ENCODE results near the gene NTSR2.

NTSR2 gene

DNA sequence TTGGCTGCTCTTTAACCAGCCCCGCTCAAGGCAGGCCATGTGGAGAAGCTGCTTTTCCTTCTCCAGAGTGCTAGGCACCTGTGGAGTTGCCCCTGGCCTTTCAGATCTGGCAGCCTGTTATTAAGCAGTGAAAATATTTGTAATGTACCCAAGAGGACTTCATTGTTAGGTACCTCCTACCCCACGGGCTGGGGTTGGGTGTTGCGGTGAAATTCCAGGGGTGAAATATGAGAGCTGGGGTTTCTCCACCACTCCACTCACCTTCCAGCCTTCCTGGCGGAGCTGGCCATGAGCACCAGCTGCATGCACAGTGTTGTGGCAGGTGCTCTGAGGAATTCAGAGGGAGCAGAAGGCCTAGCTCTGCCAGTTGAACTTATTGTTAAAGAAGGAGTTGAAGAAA lies 39.1 kb downstream of the NTSR2 start:
- DNase-seq (ENCODE audit: low spot score) (no peak), FAIRE-seq (no peak)

DNA sequence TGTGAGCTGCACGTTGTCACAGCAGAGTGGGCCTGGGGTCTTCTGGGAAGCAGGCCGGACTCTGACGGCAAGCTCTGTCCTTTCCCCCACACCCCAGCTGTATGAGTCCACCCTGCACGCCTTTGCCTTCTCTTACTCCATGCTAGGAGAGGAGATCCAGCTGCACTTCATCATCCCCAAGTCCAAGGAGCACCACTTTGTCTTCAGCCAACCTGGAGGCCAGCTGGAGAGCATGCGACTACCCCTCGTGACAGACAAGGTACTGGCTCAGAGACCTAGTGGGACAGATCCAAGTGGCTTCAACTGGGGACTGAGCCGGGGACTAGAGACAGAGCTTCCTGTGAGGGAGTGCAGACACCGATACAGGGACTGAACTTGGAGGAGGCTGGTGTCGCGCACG lies 40.1 kb downstream of the NTSR2 start:
- no peak for DNase-seq (ENCODE audit: low spot score)
- no peak for FAIRE-seq

DNA sequence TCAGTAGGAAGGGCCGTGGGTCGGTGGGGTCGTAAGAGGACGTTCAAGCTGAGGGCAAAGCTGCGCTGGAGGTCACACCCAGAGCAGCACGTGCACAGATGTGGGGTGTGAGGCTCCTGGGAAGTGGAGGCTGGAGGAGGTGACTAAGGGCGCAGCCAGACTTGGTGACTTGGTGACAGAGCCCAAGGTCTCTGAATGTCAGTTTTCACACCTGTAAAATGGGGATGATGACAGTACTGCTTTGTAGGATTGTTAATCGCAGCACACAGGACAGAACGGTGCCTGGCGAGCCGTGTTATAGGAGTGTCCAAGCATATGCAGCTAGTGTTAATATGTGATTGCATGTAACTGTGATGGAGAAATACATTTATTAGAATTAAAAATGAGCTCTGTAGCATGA lies 40.8 kb downstream of the NTSR2 start:
- FAIRE-seq (no peak), DNase-seq (ENCODE audit: low spot score) (no peak)

DNA sequence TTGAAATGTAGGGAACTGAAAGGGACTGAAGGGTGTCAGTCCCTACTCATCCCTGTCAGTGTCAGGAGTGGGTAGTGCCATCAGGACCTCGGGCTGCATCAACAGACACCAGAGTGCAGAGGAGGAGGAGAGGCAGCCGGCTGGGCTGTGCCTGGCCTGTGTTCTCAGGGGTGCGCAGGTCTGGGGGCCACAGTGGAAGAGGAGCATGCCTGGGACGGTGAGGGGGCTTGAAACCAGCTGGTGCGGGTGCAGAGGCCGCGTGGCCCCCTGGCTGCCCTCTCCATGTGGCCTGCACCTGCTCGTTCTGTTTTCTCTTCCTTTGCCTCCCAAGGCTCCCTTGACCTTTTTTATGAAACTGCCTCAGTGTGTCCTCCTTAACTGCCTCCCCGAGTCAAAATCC lies 41.3 kb downstream of the NTSR2 start:
- no peak for DNase-seq (ENCODE audit: low spot score)
- no peak for FAIRE-seq

DNA sequence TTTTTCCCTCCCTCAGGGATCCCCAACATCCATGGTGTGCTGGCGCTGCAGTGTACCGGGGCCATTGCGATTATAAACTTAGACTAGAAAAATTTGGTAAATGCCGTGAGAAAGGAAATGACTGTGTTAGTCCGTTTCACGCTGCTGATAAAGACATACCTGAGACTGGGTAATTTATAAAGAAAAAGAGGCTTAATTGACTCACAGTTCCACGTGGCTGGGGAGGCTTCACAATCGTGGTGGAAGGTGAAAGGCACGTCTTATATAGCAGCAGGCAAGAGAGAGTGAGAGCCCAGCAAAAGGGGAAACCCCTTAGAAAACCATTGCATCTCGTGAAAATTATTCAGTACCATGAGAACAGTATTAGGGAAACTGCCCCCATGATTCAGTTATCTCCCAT lies 44.3 kb downstream of the NTSR2 start:
- FAIRE-seq: no peak
- DNase-seq (ENCODE audit: low spot score): no peak

DNA sequence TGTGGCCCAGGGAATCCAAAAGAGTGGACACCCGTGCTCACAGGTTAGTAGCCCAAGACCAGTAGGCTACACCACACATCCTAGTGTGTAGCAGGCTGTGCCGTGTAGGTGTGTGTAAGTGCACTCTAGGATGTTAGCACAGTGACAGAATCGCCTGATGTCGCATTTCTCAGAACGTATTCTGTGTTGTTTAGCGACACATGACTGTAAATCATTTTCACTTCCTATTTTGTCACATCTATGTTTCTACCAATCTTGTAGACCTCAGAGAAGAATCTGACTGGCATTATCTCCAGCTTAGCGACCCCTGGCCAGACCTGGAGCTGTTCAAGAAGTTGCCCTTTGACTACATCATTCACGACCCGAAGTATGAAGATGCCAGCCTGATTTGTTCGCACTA lies 45.1 kb downstream of the NTSR2 start:
- FAIRE-seq: no peak
- no peak for DNase-seq (ENCODE audit: low spot score)

DNA sequence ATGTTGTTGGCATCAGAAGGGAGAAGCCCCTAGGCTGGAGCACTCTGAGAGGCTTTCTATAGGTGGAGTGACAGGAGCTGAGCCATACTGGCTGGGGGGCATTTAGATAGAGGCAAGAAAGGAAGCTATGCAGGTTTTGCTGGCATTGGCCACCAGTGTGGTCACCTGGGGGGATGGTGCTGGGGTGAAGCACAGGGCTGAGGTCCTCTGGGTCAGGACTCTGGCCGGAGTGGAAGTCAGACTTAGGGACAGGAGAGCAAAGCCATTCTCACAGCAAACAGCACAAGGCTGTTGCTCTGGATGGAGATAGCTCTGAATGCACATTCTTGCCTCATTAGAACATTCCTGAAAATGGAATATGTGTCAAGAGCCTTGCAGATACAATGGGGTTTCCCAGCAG lies 47.4 kb downstream of the NTSR2 start:
- FAIRE-seq (no peak), DNase-seq (ENCODE audit: low spot score) (no peak)

DNA sequence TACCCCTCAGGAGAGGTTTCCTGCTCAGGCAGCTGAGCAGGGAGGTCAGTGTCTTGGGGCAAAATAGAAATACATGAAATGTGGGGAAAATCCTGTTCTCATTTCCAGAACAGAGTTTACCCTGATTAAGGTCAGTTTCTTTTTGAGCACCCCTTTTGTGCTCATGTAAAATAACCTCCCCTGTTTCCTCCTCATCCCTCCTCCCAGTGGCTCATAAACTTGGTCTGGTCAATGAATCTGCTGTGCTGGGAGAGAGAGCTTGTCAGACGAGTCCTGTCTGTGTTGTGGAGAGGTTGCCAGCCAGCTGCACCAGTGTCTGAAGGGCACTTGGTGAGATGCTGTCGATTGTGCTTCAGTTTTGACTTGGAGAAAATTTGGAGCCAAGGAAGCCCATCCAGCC lies 48.6 kb downstream of the NTSR2 start:
- DNase-seq (ENCODE audit: low spot score): no peak
- no peak for FAIRE-seq

DNA sequence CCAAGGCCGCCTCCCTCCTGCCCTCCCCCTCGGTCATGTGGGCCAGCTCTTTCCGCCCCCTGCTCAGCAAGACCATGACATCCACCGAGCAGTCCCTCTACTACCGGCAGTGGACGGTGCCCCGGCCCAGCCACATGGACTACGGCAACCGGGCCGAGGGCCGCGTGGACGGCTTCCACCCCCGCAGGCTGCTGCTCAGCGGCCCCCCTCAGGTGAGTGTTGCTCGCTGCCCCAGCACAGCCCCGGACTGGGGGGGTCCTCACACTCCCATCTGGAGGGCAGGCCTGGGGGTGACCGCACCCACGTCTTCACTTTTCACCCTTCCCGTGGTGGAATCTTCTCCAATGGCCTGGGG lies 51.3 kb downstream of the NTSR2 start:
- FAIRE-seq: no peak
- no peak for DNase-seq (ENCODE audit: low spot score)

DNA sequence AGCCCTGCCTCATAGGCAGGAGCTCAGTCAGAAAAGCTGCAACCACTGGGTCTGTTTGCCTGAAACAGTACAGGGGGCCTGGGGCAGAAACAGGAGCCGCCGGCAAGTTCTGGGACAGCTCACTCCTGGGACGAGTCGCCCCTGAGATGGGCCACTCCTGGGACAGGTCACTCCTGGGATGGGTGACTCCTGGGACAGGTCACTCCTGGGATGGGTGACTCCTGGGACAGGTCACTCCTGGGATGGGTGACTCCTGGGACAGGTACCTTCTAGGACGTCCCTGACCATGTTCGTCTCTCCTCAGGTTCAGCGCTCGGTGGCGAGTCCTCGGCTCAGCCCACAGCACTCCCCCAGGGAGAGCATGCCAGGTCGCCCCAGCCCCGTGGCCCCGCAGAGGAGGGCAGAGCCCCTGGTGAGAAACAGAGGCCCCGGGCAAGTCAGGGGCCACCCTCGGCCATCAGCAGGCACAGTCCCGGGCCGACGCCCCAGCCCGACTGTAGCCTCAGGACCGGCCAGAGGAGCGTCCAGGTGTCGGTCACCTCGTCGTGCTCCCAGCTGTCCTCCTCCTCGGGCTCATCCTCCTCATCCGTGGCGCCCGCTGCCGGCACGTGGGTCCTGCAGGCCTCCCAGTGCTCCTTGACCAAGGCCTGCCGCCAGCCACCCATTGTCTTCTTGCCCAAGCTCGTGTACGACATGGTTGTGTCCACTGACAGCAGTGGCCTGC lies 51.8 kb downstream of the NTSR2 start:
- no peak for DNase-seq (ENCODE audit: low spot score)
- no peak for FAIRE-seq

DNA sequence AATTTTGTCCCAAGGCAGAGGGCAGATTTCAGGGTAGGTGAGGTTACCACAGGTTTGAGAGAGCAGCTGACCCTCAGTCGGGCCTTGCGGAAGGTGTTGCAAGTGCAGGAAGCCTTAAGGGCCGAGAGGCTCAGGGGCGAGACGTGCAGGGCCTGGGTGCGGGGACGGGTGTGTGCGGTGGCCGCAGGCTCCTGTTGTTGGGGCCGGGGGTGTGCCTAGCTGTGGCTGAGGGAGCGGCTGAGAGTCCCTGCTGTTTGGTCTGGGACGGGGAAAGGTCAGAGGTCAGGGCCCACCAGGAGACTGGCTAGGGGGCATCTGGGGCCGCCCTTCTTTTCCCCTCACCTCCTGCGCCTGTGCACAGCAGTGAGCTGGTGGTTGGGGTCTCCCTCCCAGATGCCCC lies 52.5 kb downstream of the NTSR2 start:
- no peak for DNase-seq (ENCODE audit: low spot score)
- FAIRE-seq: no peak

DNA sequence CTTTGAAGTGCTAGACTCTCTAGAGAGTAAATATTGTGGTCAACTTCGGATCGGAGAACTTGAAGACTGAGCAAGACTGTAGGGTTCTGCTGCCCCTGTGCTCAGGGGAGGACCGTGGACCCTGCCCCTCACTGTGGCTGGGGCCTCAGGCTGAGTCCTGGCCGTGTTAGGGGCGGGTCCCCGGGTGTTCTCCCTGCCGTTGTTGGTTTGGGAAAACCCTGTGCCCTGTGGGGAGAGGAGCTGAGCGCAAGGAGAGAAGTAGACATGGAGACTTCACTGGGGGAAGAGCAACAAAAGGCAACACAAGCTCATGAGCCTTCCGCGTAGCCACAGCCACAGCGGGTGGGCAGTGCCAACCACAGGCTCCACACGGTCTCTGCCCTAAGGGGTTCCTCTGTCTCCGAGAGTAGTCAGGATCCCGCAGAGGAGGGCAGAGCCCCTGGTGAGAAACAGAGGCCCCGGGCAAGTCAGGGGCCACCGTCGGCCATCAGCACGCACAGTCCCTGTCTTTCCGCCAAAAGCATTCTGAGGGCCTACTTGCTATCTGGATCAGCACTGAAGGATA lies 53.1 kb downstream of the NTSR2 start:
- DNase-seq (ENCODE audit: low spot score) (no peak), FAIRE-seq (no peak)

DNA sequence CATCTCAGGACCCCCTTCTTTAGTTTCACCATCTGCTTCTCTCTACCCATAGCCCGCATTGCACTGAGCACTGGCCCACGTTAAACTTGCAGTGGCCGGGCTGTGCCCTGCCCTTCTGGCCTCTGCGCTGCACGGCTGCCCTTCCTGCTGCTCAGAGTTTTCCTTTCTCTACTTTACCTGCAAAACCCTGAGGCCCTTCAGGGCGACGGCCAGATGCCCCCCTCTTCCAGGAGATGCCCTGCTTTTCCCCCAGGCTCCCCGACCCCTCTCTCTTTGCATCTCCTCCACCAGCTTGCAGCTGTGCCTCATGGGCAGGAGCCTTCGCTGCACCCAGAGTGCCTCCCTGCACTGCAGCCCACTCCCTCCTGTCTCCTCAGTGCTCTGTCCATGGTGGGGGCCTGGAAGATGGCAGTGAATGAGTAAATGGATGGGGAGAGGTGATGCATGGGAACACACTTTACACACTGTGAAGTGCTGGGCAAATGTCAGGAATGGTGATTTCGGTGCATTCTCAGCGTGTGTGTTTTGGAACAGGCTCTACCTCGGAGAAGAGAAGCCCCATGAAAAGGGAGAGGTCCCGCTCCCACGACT lies 53.8 kb downstream of the NTSR2 start:
- no peak for FAIRE-seq

DNA sequence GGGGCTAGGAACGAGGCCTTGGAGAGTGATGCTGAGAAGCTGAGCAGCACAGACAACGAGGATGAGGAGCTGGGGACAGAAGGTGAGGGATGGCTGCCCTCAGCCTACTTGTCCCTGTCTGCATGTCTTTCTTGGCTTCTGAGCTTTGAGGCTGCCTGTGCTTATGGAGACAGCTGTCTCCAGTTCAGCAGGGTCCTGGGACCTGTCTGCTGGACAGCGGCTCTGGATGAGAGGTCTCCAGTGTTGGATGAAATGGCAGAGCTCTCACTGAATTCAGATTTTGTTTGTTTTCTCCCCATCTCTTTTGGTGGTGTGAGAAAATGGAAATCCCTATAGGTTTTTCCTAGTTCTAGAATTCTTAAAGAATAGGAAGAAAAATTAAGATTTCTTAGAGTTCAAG lies 54.8 kb downstream of the NTSR2 start:
- DNase-seq (ENCODE audit: low spot score) (no peak), FAIRE-seq (no peak)

More for the DNA sequence above, 53.8 kb downstream of the NTSR2 start:
- no peak for DNase-seq (ENCODE audit: low spot score)

DNA sequence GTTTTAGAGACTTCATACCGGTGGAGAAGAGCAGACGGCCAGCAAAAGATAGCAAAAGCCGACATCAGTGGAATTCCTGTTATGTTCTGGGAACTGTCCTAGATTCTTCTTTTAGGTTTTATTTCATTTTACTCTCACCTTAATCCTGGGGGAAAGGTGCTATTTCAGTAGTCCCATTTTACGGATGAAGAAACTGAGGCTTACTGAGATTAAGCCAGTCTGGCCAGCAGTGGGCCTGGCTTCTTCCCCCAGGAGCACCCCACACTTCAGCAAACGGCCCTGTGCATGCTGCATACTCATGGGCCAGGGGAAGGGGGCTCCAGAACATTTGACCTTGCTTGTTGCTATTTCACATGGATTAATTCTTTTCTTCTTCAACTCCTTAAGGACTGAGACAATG lies 56.7 kb downstream of the NTSR2 start:
- DNase-seq (ENCODE audit: low spot score) (no peak), FAIRE-seq (no peak)

DNA sequence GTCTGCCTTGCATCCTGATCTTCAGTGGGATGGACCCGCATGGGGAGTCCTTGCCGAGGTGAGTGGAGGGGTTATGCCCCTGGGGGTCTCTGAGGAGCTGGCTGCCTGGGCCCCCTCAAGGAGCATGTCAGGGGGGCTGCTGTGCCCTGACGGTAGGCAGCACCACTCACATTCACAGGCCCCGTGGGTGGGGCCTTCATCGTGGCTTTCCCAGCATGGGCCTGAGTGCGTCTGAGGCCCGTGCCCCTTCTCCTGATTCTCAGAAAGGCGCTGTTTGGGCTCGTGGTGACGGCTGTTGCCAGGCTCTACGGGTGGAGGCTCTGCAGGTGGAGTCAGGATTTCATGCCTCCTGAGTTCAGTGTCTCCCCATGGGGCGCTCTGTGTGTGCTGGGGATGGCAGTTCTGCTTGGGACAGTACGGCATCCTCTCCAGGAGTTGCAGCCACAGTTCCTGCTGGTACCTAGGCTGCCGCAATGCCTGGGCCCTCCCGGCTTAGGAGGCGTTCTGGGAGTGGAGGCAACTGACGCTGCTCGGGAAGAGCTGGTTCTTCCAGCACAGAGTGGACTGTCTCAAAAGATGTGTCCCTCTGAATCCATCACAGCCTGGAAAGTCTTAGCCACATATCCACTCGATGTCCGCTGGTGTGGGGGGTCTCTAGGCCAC lies 57.3 kb downstream of the NTSR2 start:
- FAIRE-seq (no peak), DNase-seq (ENCODE audit: low spot score) (no peak)

DNA sequence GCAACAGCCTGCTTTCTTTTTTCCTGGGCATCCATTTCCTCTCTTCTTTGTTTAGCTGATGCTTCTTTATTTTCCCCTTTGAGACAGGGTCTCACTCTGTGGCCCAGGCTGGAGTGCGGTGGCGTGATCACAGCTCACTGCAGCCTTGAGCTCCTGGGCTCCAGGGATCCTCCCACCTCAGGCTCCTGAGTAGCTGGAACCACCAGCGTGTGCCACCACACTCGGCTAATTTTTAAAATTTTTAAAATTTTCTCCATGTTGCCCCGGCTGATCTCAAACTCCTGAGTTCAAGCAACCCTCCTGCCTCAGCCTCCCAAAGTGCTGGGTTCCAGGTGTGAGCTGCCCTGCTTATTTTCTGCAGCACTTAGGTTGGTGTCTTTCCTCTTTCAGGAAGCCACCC lies 58.7 kb downstream of the NTSR2 start:
- no peak for FAIRE-seq
- DNase-seq (ENCODE audit: low spot score): no peak

DNA sequence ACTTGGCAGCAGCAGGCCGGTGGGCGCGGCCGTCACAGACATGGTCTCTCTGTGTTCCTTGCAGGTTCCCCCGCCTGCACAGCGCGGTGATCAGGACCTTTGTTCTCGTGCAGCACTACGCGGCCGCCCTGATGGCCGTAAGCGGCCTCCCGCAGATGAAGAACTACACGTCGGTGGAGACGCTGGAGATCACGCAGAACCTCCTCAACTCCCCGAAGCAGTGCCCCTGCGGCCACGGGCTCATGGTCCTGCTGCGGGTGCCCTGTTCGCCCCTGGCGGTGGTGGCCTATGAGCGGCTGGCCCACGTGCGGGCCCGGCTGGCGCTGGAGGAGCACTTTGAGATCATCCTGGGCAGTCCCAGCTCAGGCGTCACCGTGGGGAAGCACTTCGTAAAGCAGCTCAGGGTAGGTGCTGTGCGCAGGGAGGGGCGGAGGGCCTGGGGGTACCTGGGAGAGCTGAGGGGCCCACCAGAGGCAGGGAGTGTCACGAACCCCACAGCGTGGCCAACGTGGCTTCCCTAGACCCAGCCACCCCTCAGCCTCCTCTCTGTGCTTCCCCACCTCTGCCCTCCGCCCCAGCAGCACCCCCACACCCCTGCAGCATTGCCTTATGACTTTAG lies 59.3 kb downstream of the NTSR2 start:
- DNase-seq (ENCODE audit: low spot score): no peak
- no peak for FAIRE-seq
